Measurements from ENCODE around the gene CLSTN1.
"Not testable (repeated sequence)": the region's sequence is repeated elsewhere in the genome, so short reads cannot be mapped to it uniquely, and the experiment has no call there.

The CLSTN1 gene

GRCh38 chr1:9798236-9799130, 25.3 kb downstream of the CLSTN1 start:
- Histone ChIP-seq H3K9ac (ENCODE audit: low read length in 2 of 2) (peak overlapping the region in 1 of 2 donors; percentile 36), H3K4me3 (ENCODE audit: low read length in 2 of 2) (peak overlapping the region; percentile 14 to 29), H3K9me3 (ENCODE audit: control insufficient read depth in 2 of 2, low read length in 2 of 2) (no peaks in the 10 kb centered on the region), H3K27me3 (ENCODE audit: control insufficient read depth in 1 of 2, insufficient read depth in 2 of 2, low read length in 2 of 2) (no peaks in the 10 kb centered on the region), H3K4me1 (ENCODE audit: control insufficient read depth, insufficient read depth, low read length) (peaks cover 19% of the 10 kb centered on the region), H3K36me3 (ENCODE audit: control insufficient read depth in 2 of 2, insufficient read depth in 2 of 2, low read length in 2 of 2) (no peaks in the 10 kb centered on the region), H3K27ac (ENCODE audit: low read length) (no peak overlapping the region)

DNA sequence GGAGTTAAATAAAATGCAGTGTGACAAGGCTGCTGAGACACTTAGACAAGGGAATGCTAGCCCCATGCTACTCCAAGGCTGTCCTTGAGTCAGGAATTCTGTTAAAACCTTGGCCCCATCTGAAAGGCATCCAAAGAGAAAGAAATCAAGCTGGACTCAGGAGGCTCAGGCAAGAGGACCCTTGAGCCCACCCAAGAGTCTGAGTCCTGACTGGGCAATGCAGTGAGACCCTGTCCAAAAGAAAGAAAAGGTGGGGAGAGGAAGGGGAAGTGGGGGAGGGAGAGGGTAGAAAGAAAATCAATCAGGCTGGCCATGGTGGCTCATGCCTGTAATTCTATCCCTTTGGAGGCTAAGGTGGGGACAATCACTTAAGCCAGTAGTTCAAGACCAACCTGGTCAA, 26.7 kb downstream of the CLSTN1 start:
- H3K27ac ChIP-seq (ENCODE audit: low read length): no peak overlapping the region
- H3K9ac ChIP-seq (ENCODE audit: low read length in 2 of 2): no peak overlapping the region
- H3K4me1 ChIP-seq (ENCODE audit: control insufficient read depth, insufficient read depth, low read length): peaks cover 24% of the 10 kb centered on the region
- no peaks in the 10 kb centered on the region for H3K36me3 ChIP-seq (ENCODE audit: control insufficient read depth in 2 of 2, insufficient read depth in 2 of 2, low read length in 2 of 2)
- no peaks in the 10 kb centered on the region for H3K27me3 ChIP-seq (ENCODE audit: control insufficient read depth in 1 of 2, insufficient read depth in 2 of 2, low read length in 2 of 2)
- no peaks in the 10 kb centered on the region for H3K9me3 ChIP-seq (ENCODE audit: control insufficient read depth in 2 of 2, low read length in 2 of 2)
- no peak overlapping the region for H3K4me3 ChIP-seq (ENCODE audit: low read length in 2 of 2)

GRCh38 chr1:9794081-9794480, 29.7 kb downstream of the CLSTN1 start:
- Histone ChIP-seq H3K9me3 (ENCODE audit: control insufficient read depth in 2 of 2, low read length in 2 of 2) (no peaks in the 10 kb centered on the region), H3K27me3 (ENCODE audit: control insufficient read depth in 1 of 2, insufficient read depth in 2 of 2, low read length in 2 of 2) (no peaks in the 10 kb centered on the region), H3K27ac (ENCODE audit: low read length) (no peak overlapping the region), H3K9ac (ENCODE audit: low read length in 2 of 2) (no peak overlapping the region), H3K36me3 (ENCODE audit: control insufficient read depth in 2 of 2, insufficient read depth in 2 of 2, low read length in 2 of 2) (no peaks in the 10 kb centered on the region), H3K4me1 (ENCODE audit: control insufficient read depth, insufficient read depth, low read length) (peaks cover 25% of the 10 kb centered on the region), H3K4me3 (ENCODE audit: low read length in 2 of 2) (no peak overlapping the region)

DNA sequence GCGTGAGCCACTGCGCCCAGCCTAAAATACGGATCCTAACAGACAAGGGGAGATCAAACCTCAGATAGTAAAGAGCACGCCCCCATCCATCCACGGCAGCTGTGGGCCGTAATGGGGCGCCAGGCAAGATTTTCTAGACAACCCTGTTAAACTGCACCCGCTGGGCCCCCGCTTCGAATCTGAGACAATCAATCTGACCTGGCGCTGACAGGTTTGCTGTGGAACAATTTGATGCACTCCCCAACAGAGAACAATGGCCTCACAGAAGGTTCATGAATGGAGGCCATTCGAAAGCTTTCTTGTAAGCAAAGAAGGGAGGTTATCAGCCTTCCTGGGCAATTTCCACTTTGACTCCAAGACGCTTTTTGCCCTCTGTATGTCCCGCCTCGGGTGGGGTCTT, 30.5 kb downstream of the CLSTN1 start:
- no peaks in the 10 kb centered on the region for H3K9me3 ChIP-seq (ENCODE audit: control insufficient read depth in 2 of 2, low read length in 2 of 2)
- H3K4me1 ChIP-seq (ENCODE audit: control insufficient read depth, insufficient read depth, low read length): peaks cover 19% of the 10 kb centered on the region
- H3K9ac ChIP-seq (ENCODE audit: low read length in 2 of 2): no peak overlapping the region
- no peaks in the 10 kb centered on the region for H3K27me3 ChIP-seq (ENCODE audit: control insufficient read depth in 1 of 2, insufficient read depth in 2 of 2, low read length in 2 of 2)
- H3K27ac ChIP-seq (ENCODE audit: low read length): no peak overlapping the region
- no peak overlapping the region for H3K4me3 ChIP-seq (ENCODE audit: low read length in 2 of 2)
- no peaks in the 10 kb centered on the region for H3K36me3 ChIP-seq (ENCODE audit: control insufficient read depth in 2 of 2, insufficient read depth in 2 of 2, low read length in 2 of 2)

GRCh38 chr1:9792156-9793042, 31.4 kb downstream of the CLSTN1 start:
- Histone ChIP-seq H3K27ac (ENCODE audit: low read length) (no peak overlapping the region), H3K9me3 (ENCODE audit: control insufficient read depth in 2 of 2, low read length in 2 of 2) (no peaks in the 10 kb centered on the region), H3K4me1 (ENCODE audit: control insufficient read depth, insufficient read depth, low read length) (peaks cover 15% of the 10 kb centered on the region), H3K4me3 (ENCODE audit: low read length in 2 of 2) (no peak overlapping the region), H3K9ac (ENCODE audit: low read length in 2 of 2) (no peak overlapping the region), H3K27me3 (ENCODE audit: control insufficient read depth in 1 of 2, insufficient read depth in 2 of 2, low read length in 2 of 2) (no peaks in the 10 kb centered on the region), H3K36me3 (ENCODE audit: control insufficient read depth in 2 of 2, insufficient read depth in 2 of 2, low read length in 2 of 2) (no peaks in the 10 kb centered on the region)

DNA sequence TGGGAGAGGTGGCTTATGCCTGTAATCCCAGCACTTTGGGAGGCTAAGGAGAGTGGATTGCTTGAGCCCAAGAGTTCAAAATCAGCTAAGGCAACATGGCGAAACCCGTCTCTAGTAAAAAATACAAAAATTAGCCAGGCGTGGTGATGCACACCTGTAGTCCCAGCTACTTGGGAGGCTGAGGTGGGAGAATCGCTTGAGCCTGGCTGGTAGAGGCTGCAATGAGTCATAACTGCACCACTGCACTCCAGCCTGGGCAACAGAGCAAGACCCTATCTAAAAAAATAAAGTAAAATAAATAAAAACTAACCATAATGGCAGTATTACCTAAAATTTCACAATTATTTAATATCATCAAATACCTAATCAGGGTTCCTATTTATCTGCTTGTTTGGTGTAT, 34.1 kb downstream of the CLSTN1 start:
- not testable (repeated sequence) for H3K27ac ChIP-seq (ENCODE audit: low read length); H3K9ac ChIP-seq (ENCODE audit: low read length in 2 of 2); H3K36me3 ChIP-seq (ENCODE audit: control insufficient read depth in 2 of 2, insufficient read depth in 2 of 2, low read length in 2 of 2); H3K4me3 ChIP-seq (ENCODE audit: low read length in 2 of 2); H3K9me3 ChIP-seq (ENCODE audit: control insufficient read depth in 2 of 2, low read length in 2 of 2); H3K27me3 ChIP-seq (ENCODE audit: control insufficient read depth in 1 of 2, insufficient read depth in 2 of 2, low read length in 2 of 2)
- peaks cover 11% of the 10 kb centered on the region for H3K4me1 ChIP-seq (ENCODE audit: control insufficient read depth, insufficient read depth, low read length)

DNA sequence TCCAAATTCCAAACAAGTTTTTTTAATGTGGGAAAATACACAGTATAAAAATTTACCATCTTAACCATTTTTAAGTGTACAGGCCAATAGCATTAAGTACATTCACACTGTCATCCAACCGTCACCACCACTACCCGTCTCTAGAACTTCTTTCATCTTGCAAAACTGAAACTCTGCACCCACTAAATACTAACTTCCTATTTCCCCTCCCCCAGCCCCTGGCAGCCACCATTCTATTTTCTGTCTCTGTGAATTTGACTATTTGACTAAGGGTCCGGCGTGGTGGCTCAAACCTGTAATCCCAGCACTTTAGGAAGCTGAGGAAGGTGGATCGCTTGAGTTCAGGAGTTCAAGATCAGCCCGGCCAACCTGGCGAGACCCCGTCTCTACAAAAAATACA, 36.1 kb downstream of the CLSTN1 start:
- Histone ChIP-seq H3K9me3 (ENCODE audit: control insufficient read depth in 2 of 2, low read length in 2 of 2) (no peaks in the 10 kb centered on the region), H3K4me1 (ENCODE audit: control insufficient read depth, insufficient read depth, low read length) (peaks cover 7% of the 10 kb centered on the region), H3K36me3 (ENCODE audit: control insufficient read depth in 2 of 2, insufficient read depth in 2 of 2, low read length in 2 of 2) (peaks cover 0 to 3% of the 10 kb centered on the region in 2 donors), H3K9ac (ENCODE audit: low read length in 2 of 2) (no peak overlapping the region), H3K27ac (ENCODE audit: low read length) (no peak overlapping the region), H3K27me3 (ENCODE audit: control insufficient read depth in 1 of 2, insufficient read depth in 2 of 2, low read length in 2 of 2) (no peaks in the 10 kb centered on the region), H3K4me3 (ENCODE audit: low read length in 2 of 2) (no peak overlapping the region)

GRCh38 chr1:9785406-9785805, 38.4 kb downstream of the CLSTN1 start:
- no peaks in the 10 kb centered on the region for H3K9me3 ChIP-seq (ENCODE audit: control insufficient read depth in 2 of 2, low read length in 2 of 2)
- no peak overlapping the region for H3K4me3 ChIP-seq (ENCODE audit: low read length in 2 of 2)
- H3K4me1 ChIP-seq (ENCODE audit: control insufficient read depth, insufficient read depth, low read length): no peaks in the 10 kb centered on the region
- no peak overlapping the region for H3K9ac ChIP-seq (ENCODE audit: low read length in 2 of 2)
- H3K27me3 ChIP-seq (ENCODE audit: control insufficient read depth in 1 of 2, insufficient read depth in 2 of 2, low read length in 2 of 2): no peaks in the 10 kb centered on the region
- H3K27ac ChIP-seq (ENCODE audit: low read length): no peak overlapping the region
- peaks cover 0 to 3% of the 10 kb centered on the region in 2 donors for H3K36me3 ChIP-seq (ENCODE audit: control insufficient read depth in 2 of 2, insufficient read depth in 2 of 2, low read length in 2 of 2)

DNA sequence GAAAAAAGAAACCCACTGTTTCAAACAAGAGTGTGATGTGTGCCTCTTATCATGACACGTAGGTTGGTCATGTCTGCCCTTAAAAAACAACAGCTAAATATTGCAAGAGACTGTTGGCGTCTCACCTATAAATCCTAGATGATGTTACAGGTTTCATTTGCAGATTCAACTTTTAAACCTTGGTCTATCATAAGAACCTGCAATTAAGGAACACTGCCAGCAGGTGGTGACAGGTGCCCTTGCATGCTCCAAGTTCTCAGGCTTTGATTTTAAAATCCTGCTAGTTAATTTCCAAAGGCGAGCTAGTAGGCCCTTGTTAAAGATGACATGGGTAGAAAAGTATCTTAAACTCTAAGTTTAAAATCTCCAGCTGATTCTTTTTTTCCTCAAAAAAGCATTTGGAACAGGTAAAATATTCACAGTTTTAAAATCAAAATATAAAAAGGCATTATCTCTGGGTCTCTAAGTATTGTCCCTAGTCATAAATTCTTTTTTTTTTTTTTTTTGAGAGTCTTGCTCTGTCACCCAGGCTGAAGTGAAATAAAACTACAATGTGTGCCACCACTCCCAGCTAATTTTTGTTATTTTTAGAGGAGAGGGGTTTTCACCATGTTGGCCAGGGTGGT, 39.1 kb downstream of the CLSTN1 start:
- H3K9me3 ChIP-seq (ENCODE audit: control insufficient read depth in 2 of 2, low read length in 2 of 2): no peaks in the 10 kb centered on the region
- no peaks in the 10 kb centered on the region for H3K27me3 ChIP-seq (ENCODE audit: control insufficient read depth in 1 of 2, insufficient read depth in 2 of 2, low read length in 2 of 2)
- no peak overlapping the region for H3K4me3 ChIP-seq (ENCODE audit: low read length in 2 of 2)
- H3K9ac ChIP-seq (ENCODE audit: low read length in 2 of 2): no peak overlapping the region
- H3K36me3 ChIP-seq (ENCODE audit: control insufficient read depth in 2 of 2, insufficient read depth in 2 of 2, low read length in 2 of 2): peaks cover 0 to 3% of the 10 kb centered on the region in 2 donors
- H3K27ac ChIP-seq (ENCODE audit: low read length): no peak overlapping the region
- H3K4me1 ChIP-seq (ENCODE audit: control insufficient read depth, insufficient read depth, low read length): no peaks in the 10 kb centered on the region

DNA sequence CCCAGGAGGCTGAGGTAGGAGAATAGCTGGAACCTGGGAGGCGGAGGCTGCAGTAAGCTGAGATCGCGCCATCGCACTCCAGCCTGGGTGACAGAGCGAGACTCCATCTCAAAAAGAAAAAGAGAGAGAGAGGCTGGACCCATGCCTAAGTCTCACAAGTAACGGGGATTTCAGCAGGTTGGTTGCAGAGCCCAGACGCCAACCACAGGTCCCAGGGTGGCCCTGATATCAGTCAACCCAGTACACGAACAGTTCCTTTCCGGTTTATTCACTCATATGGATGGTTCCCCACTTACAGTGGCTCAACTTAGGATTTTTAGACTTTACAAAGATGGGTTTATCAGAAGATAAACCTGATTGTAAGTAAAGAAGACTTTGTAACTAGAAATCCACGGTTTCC, 40.9 kb downstream of the CLSTN1 start:
- Histone ChIP-seq H3K27ac (ENCODE audit: low read length) (no peak overlapping the region), H3K9ac (ENCODE audit: low read length in 2 of 2) (no peak overlapping the region), H3K4me1 (ENCODE audit: control insufficient read depth, insufficient read depth, low read length) (no peaks in the 10 kb centered on the region), H3K27me3 (ENCODE audit: control insufficient read depth in 1 of 2, insufficient read depth in 2 of 2, low read length in 2 of 2) (no peaks in the 10 kb centered on the region), H3K9me3 (ENCODE audit: control insufficient read depth in 2 of 2, low read length in 2 of 2) (no peaks in the 10 kb centered on the region), H3K4me3 (ENCODE audit: low read length in 2 of 2) (no peak overlapping the region), H3K36me3 (ENCODE audit: control insufficient read depth in 2 of 2, insufficient read depth in 2 of 2, low read length in 2 of 2) (peaks cover 0 to 3% of the 10 kb centered on the region in 2 donors)

Measured in stomach smooth muscle (tissue), 2 donors.